ENCODE measurements around the gene NFIB. TPM values are rescaled to one million over a fixed set of nuclear protein-coding genes. Genes with fewer than 3 reads are reported as not detected.

Gene NFIB
- total RNA-seq, 4 donors from 2014 or later = 85.3 to 173 (median 115) TPM

DNA sequence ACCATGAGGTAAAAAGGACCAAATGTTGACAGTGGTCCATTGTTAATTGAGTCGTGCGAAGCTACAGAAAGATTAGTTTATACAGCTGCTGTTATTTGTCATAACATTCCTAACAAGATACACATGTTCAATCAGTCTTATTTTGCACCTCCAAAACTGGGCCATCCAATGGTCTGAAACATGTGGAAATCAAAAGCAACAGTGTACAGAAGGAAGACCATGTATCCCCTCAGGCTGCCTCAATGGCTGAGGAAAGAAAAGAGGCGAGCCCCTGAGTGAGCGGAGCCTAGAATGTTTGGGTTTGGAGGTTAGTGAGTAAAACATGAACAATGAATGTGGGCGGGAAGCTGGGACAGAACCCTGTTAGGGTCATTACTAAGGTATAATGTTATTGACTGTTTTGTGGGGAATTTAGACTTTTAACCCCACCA, 35.6 kb downstream of the NFIB start:
- H3K4me1 ChIP-seq = peaks cover 0 to 16% of the 10 kb centered on the region in 2 donors
- no peaks in the 10 kb centered on the region for H3K9me3 ChIP-seq
- no peak overlapping the region for H3K27ac ChIP-seq
- no peak overlapping the region for H3K4me3 ChIP-seq
- H3K27me3 ChIP-seq = no peaks in the 10 kb centered on the region
- no peaks in the 10 kb centered on the region for H3K36me3 ChIP-seq
- no peak for DNase-seq
- intact Hi-C loops (cut with DNase I; ENCODE audit: low total_unique reads) = no loop called here
- TF ChIP-seq, protein P1, sequence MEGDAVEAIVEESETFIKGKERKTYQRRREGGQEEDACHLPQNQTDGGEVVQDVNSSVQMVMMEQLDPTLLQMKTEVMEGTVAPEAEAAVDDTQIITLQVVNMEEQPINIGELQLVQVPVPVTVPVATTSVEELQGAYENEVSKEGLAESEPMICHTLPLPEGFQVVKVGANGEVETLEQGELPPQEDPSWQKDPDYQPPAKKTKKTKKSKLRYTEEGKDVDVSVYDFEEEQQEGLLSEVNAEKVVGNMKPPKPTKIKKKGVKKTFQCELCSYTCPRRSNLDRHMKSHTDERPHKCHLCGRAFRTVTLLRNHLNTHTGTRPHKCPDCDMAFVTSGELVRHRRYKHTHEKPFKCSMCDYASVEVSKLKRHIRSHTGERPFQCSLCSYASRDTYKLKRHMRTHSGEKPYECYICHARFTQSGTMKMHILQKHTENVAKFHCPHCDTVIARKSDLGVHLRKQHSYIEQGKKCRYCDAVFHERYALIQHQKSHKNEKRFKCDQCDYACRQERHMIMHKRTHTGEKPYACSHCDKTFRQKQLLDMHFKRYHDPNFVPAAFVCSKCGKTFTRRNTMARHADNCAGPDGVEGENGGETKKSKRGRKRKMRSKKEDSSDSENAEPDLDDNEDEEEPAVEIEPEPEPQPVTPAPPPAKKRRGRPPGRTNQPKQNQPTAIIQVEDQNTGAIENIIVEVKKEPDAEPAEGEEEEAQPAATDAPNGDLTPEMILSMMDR (IDR thresholded peaks at IDR 0.05) = no peak
- no peak for TF ChIP-seq POLR2A (IDR thresholded peaks at IDR 0.05)

DNA sequence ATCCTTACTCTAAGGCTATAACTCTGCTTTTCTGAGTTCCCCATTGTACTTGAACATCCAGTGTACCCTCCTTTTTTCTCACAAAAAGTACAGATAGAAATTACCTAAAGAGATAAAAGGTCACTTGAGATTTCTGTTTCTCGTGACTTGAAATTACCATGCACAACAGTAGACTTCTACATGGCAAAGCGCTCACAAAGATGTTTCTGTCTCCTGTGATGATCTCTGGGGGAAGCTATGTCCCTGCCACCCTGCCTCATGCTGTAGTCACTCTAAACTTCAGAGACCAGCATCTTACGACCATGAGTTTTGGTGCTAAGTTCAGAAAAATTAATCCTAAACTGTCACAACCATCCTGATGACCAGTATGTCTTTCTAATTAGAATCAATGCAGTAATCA, 36.2 kb downstream of the NFIB start:
- H3K9me3 ChIP-seq = no peaks in the 10 kb centered on the region
- peaks cover 0 to 16% of the 10 kb centered on the region in 2 donors for H3K4me1 ChIP-seq
- H3K4me3 ChIP-seq = no peak overlapping the region
- no peaks in the 10 kb centered on the region for H3K27me3 ChIP-seq
- TF ChIP-seq, protein P1 (IDR thresholded peaks at IDR 0.05) = no peak
- no peak for TF ChIP-seq POLR2A (IDR thresholded peaks at IDR 0.05)
- H3K27ac ChIP-seq = peak overlapping the region in 1 of 2 donors; percentile 9
- H3K36me3 ChIP-seq = no peaks in the 10 kb centered on the region
- DNase-seq = no peak
- intact Hi-C loops (cut with DNase I; ENCODE audit: low total_unique reads) = no loop called here

DNA sequence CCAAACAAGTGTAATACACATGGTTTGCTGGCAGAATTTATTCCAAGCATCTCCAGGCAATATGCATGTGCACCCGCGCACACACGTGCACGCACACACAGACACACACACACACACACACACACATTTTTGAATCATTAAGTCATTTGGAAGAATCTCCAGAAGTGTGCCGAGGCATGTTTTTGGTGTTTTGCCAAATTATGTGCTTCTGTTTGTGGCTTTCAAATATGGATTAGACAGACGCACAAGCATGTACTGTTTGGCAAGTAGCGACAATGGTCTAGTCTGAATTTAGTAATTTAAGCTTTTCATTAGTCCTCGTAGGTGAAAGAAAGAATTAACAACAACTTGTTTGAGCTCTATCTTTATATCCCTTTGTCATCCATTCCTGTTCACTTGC, 36.7 kb downstream of the NFIB start:
- Histone ChIP-seq H3K4me1 (peaks cover 0 to 16% of the 10 kb centered on the region in 2 donors), H3K27ac (peak overlapping the region in 1 of 2 donors; percentile 9), H3K4me3 (no peak overlapping the region), H3K27me3 (no peaks in the 10 kb centered on the region), H3K36me3 (no peaks in the 10 kb centered on the region), H3K9me3 (no peaks in the 10 kb centered on the region)
- no peak for DNase-seq
- intact Hi-C loops (cut with DNase I; ENCODE audit: low total_unique reads) = no loop called here
- TF ChIP-seq, protein P1 (IDR thresholded peaks at IDR 0.05) = no peak
- TF ChIP-seq POLR2A (IDR thresholded peaks at IDR 0.05) = no peak

DNA sequence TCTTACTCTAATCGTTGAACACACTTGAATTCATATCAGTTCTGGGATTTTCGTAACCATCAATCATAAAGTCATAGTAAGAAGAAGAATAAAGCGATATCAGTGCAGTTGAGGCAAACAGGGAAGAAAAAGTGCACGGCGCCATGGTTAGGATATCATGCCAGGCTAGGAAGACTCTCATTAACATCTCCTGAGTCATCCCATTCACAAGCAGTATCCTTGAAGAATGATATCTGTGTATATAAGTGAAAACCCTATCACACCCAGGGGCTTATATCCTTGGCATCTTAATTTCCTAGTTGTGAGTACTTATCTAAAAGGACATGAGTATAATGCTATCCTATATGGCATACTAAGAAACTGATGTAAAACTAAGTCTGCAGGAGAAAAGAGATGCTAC, 38.6 kb downstream of the NFIB start:
- H3K36me3 ChIP-seq = no peaks in the 10 kb centered on the region
- peak overlapping the region in 1 of 2 donors; percentile 65 for H3K27ac ChIP-seq
- H3K27me3 ChIP-seq = no peaks in the 10 kb centered on the region
- no peaks in the 10 kb centered on the region for H3K9me3 ChIP-seq
- no peak for DNase-seq
- H3K4me1 ChIP-seq = peaks cover 0 to 11% of the 10 kb centered on the region in 2 donors
- H3K4me3 ChIP-seq = no peak overlapping the region
- intact Hi-C loops (cut with DNase I; ENCODE audit: low total_unique reads) = no loop called here
- TF ChIP-seq, protein P1 (IDR thresholded peaks at IDR 0.05) = no peak
- no peak for TF ChIP-seq POLR2A (IDR thresholded peaks at IDR 0.05)

DNA sequence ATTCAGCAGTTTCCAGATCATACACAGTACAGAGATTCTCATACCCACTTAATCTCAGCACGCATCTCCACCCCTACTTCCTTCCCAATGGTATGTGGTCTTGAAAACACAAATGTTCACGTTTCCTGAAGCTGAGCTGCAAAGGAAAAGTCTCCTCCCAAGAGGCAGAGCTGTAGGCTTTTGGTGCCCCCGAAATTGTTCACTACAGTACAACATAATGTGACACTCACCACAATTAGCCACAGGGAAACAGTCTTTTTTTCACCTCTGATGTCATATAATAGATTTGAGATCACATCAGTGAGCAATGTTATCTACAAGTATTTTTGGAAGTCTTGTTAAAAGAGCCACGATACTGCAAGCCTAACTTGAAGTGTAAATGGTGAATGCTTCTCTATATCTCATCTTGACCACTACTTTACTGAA, 40.2 kb downstream of the NFIB start:
- no peaks in the 10 kb centered on the region for H3K36me3 ChIP-seq
- no peak for TF ChIP-seq POLR2A (IDR thresholded peaks at IDR 0.05)
- TF ChIP-seq, protein P1 (IDR thresholded peaks at IDR 0.05) = no peak
- peak overlapping the region; percentile 65 to 74 for H3K27ac ChIP-seq
- H3K4me3 ChIP-seq = no peak overlapping the region
- intact Hi-C loops (cut with DNase I; ENCODE audit: low total_unique reads) = loop anchor here (5.0 kb wide), 1 partner anchor 39 kb away; the partner anchor contains the start of gene NFIB
- H3K4me1 ChIP-seq = peaks cover 0 to 16% of the 10 kb centered on the region in 2 donors
- H3K9me3 ChIP-seq = no peaks in the 10 kb centered on the region
- no peaks in the 10 kb centered on the region for H3K27me3 ChIP-seq
- DNase-seq = no peak

All from uterus (tissue), 4 donors.